ENCODE results near the gene MPG. TPM values are rescaled to one million over a fixed set of nuclear protein-coding genes. Genes with fewer than 3 reads are reported as not detected.

MPG gene
- total and polyA plus RNA-seq, 7 donors: 52.2 to 118 (median 74.3) TPM

DNA sequence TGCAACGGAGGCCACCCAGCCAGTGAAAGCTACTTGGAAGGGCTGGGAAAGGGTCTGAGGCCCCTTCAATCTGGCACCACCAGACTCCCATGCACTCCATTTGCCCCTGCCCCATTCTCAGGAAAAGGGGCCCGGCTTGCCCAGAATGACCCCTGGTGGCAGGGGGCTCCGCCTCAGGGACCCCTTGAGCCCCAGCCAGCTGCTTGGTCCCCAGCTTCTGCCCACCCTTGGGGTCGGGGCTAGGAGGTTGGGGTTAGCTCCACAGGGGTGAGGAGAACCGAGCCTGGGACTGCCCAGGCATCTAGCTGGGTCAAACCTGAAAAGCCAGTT lies 6.8 kb upstream of the MPG start:
- intact Hi-C loops (cut with DNase I): no loop called here
- WGBS, 2 donors: 31 to 60% methylated on average over 5 of the region's 5 CpGs
- H3K4me1 ChIP-seq: peaks cover 0 to 73% (median 72%) of the 10 kb centered on the region in 4 donors
- TF ChIP-seq CTCF (IDR thresholded peaks at IDR 0.05) (no peak), POLR2A (IDR thresholded peaks at IDR 0.05) (no peak), POLR2AphosphoS5 (IDR thresholded peaks at IDR 0.05) (no peak), EP300 (IDR thresholded peaks at IDR 0.05) (no peak)
- peak overlapping the region; percentile 87 to 95 (median 92) for H3K27ac ChIP-seq
- no peaks in the 10 kb centered on the region for H3K36me3 ChIP-seq
- H3K27me3 ChIP-seq: no peaks in the 10 kb centered on the region
- H3K9me3 ChIP-seq: no peaks in the 10 kb centered on the region
- peak overlapping the region; percentile 55 to 84 (median 70) for H3K4me3 ChIP-seq
- DNase-seq: no peak

DNA sequence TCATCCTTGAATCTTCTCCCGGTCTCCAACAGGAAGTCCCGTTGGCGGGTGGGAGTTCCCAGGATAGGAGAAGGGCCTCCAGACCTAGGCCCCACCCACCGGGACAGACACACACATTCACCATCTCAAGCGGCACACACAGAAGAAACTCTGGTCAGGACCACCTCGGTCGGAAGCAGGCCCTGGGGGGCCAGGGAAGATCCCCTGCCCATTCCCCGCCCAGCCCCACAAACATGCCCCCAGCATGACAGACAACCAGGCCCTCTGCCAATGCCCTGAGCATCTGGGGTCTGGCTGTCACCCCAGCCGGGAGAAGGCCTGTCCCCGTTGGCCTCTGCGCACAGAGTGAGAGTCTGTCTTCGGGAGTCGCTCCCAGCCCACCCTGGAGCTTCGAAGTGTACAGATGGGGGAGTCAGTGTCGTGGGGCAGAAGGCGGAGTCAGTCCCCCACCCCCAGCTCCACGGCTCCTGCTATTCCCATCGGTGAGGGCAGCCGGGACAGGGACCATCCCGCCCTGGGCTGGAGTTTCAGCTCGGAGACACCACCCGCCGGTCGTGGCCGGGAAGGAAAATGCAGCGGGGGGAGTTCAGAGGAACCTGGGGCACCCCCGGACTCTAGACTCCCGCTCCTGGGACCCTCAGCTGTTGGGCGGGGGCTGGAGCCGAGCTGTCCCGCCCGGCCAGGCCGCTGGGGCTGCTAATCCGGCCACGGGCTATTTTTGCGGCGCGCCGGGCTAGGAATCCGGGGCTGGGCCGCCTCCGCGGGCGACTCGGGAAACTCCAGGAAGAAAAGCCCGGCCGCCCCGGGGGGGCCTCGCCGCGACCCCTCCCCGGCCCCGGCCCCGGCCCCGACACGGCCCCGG lies 6.3 kb upstream of the MPG start:
- DNase-seq: peak; percentile 93
- H3K36me3 ChIP-seq: no peaks in the 10 kb centered on the region
- peaks cover 0 to 75% (median 72%) of the 10 kb centered on the region in 4 donors for H3K4me1 ChIP-seq

DNA sequence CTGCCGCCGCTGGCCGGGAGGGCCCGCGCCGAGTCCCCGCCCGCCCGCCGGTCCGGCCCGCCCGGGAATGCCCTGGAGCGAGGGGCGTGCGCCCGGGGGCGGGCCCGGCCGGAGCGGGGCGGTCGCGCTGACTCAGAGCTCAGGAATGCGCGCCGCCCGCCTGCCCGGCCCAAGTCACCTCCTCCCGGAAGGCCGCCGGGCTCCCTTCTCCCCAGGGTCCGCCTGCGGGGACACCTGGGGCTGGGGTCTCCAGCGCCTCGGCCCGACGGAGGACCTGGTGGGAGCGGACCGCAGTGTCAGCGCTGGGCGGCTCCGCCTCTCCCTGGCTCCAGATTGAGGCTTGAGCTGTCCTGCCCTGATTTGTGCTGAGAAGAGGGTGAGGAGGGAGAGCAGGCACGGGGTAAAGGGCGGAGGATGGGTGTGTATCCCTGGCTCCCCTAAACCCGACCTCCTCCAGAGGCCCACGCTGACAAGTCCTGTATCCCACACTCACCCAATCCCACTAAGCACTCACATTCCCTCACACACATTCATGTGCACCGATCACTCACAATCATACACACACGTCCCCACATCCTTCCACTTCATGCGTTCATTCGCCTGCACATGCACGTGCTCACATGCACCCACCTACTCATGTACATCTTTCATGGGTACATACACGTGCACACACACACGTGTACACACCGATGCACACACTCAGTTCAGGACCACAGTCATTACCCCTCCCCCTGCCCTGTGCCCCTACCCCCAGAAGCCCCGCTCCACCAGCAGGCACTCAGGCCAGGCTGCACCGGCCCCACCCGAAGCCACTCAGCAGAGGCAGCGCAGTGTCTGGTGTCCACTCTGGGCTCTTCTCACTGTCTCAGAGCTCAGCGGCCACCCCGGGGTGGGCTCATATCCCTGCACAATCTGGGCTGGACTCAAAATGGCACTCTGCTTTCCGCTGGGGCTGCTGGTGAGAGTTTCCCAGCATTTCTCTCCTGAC lies 5.2 kb upstream of the MPG start, which contains the start of gene RHBDF1:
Gene RHBDF1 (minus strand): TSS at position 71 of the 988 bp plus-strand sequence. CDS start 7,616 bp downstream, outside the sequence.
- peak; percentile 84 for DNase-seq
- Histone ChIP-seq H3K27ac (peak within 1 kb of the TSS; percentile 87 to 95 (median 92)), H3K27me3 (no peaks in the 10 kb centered on the region), H3K9me3 (no peaks in the 10 kb centered on the region), H3K36me3 (no peaks in the 10 kb centered on the region), H3K4me3 (peak within 1 kb of the TSS; percentile 55 to 84 (median 70)), H3K4me1 (peaks cover 0 to 78% (median 74%) of the 10 kb centered on the region in 4 donors)
- intact Hi-C loops (cut with DNase I): no loop called here
- WGBS, 2 donors: 13 to 21% methylated on average over 62 of the region's 62 CpGs
- TF ChIP-seq CTCF (IDR thresholded peaks at IDR 0.05) (no peak), POLR2A (IDR thresholded peaks at IDR 0.05) (no peak), EP300 (IDR thresholded peaks at IDR 0.05) (no peak), POLR2AphosphoS5 (IDR thresholded peaks at IDR 0.05) (no peak)

More for the DNA sequence above, 6.3 kb upstream of the MPG start:
- WGBS, 2 donors: 4 to 17% methylated on average over 57 of the region's 57 CpGs
- no peaks in the 10 kb centered on the region for H3K27me3 ChIP-seq
- peak overlapping the region; percentile 87 to 95 (median 92) for H3K27ac ChIP-seq
- peak; percentile 45 to 63 for TF ChIP-seq POLR2A (IDR thresholded peaks at IDR 0.05)
- TF ChIP-seq EP300 (IDR thresholded peaks at IDR 0.05): no peak
- peak in 2 of 4 experiments; percentile 15 to 23 for TF ChIP-seq CTCF (IDR thresholded peaks at IDR 0.05)
- TF ChIP-seq POLR2AphosphoS5 (IDR thresholded peaks at IDR 0.05): peak; percentile 70 to 88 (median 86)
- H3K4me3 ChIP-seq: peak overlapping the region; percentile 55 to 84 (median 70)
- intact Hi-C loops (cut with DNase I): no loop called here
- H3K9me3 ChIP-seq: no peaks in the 10 kb centered on the region

DNA sequence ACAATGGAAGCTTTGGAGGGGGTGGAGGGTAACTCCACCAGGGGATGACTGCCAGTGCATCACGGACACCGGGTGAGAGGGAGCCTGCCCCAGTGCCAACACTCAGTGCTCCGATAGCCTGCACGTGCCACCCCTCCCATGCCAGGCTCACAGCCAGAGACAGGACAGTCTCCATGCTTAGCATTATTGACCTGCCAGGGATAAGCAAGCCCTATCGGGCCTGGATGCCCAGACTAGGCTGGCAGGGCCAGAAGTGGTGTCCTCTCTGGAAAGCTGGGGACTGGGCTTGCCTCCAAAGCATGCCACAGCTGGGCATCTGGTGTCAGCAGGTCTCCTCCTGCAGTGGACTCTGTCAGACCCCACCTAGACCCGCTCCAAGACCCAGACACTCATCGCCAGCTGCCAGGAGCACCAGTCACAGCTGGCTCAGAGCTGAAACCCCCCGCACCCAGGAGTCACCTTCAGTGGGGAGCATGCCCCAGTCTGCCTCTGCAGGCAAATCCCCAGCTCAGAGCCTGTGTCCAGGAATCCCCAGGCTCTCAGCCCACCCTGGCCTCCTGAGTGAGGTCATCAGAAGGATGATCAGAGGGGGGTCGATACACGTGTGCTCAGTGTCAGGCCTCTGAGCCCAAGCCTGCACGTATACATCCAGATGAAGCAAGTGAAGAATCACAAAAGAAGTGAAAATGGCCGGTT lies 3.8 kb upstream of the MPG start:
- H3K9me3 ChIP-seq: no peaks in the 10 kb centered on the region
- intact Hi-C loops (cut with DNase I): no loop called here
- peaks cover 0 to 78% (median 70%) of the 10 kb centered on the region in 4 donors for H3K4me1 ChIP-seq
- no peak for DNase-seq
- WGBS, 2 donors: 56 to 83% methylated on average over 12 of the region's 12 CpGs
- no peak overlapping the region for H3K4me3 ChIP-seq
- H3K36me3 ChIP-seq: no peaks in the 10 kb centered on the region
- TF ChIP-seq POLR2AphosphoS5 (IDR thresholded peaks at IDR 0.05) (no peak), EP300 (IDR thresholded peaks at IDR 0.05) (no peak), CTCF (IDR thresholded peaks at IDR 0.05) (no peak)
- no peaks in the 10 kb centered on the region for H3K27me3 ChIP-seq
- H3K27ac ChIP-seq: peak overlapping the region; percentile 87 to 95 (median 92)

Data from sigmoid colon (tissue), 7 donors.